Activated CD4-positive, alpha-beta T cell treated with anti-CD3 and anti-CD28 coated beads for 36 hours (primary cell): ENCODE data around the gene RYR2. TPM values are rescaled to one million over a fixed set of nuclear protein-coding genes. Genes with fewer than 3 reads are reported as not detected.
A peak's percentile ranks its signal among the peaks of the same experiment; 100 is the strongest.

Source experiments
- ATAC-seq: fragments of 200-7000 bp; cut with Tn5 transposase; one replicate; pipeline ENCODE4 v1.10.0; 2021; ENCODE audit warnings: mild to moderate bottlenecking, moderate library complexity
- CTCF ChIA-PET: fragments of 350-600 bp; sonication (Branson Sonifier 250); formaldehyde crosslinking; loops from one replicate; lab custom pipeline; 2021; ENCODE audit warnings: antibody characterized with exemption; lab: Charles Lee
- POLR2A ChIA-PET: fragments of 350-600 bp; sonication (Branson Sonifier 250); formaldehyde crosslinking; loops from one replicate; lab custom pipeline; 2021; ENCODE audit warnings: antibody characterized with exemption, inconsistent platforms; lab: Charles Lee
- DNase-seq: peaks from one replicate; pipeline ENCODE4 v3.0.0-alpha.2; 2020
- H3K27ac Mint-ChIP-seq: one replicate; pipeline ENCODE4 v1.8.0; 2021; ENCODE audit warnings: mixed read lengths
- H3K27me3 Mint-ChIP-seq: one replicate; pipeline ENCODE4 v1.8.0; 2021; ENCODE audit warnings: mixed read lengths
- H3K36me3 Mint-ChIP-seq: one replicate; pipeline ENCODE4 v1.8.0; 2021; ENCODE audit warnings: low read depth, mixed read lengths
- H3K4me1 Mint-ChIP-seq: one replicate; pipeline ENCODE4 v1.8.0; 2021; ENCODE audit warnings: mixed read lengths
- H3K4me3 Mint-ChIP-seq: one replicate; pipeline ENCODE4 v1.8.0; 2021; ENCODE audit warnings: mild to moderate bottlenecking, moderate library complexity, mixed read lengths
- H3K9me3 Mint-ChIP-seq: one replicate; pipeline ENCODE4 v1.8.0; 2021; ENCODE audit warnings: low read depth, mixed read lengths
- intact Hi-C, 2 experiments: fragments of 100-400 bp; cut with DNase I in 1 of 2; cut with micrococcal nuclease in 1 of 2; formaldehyde crosslinking; loops; one replicate each; pipeline versions ENCODE4 v1.14.2 to v1.15.1; 2022 to 2024; cut with DNase I, micrococcal nuclease
- total RNA-seq, 2 experiments: library from RNA; stranded (reverse); gene quantifications; one replicate each; pipeline ENCODE4 v1.2.3, GENCODE V29; 2021

Gene RYR2
- under 1 TPM; 0.04 to 0.05 TPM for total RNA-seq

DNA sequence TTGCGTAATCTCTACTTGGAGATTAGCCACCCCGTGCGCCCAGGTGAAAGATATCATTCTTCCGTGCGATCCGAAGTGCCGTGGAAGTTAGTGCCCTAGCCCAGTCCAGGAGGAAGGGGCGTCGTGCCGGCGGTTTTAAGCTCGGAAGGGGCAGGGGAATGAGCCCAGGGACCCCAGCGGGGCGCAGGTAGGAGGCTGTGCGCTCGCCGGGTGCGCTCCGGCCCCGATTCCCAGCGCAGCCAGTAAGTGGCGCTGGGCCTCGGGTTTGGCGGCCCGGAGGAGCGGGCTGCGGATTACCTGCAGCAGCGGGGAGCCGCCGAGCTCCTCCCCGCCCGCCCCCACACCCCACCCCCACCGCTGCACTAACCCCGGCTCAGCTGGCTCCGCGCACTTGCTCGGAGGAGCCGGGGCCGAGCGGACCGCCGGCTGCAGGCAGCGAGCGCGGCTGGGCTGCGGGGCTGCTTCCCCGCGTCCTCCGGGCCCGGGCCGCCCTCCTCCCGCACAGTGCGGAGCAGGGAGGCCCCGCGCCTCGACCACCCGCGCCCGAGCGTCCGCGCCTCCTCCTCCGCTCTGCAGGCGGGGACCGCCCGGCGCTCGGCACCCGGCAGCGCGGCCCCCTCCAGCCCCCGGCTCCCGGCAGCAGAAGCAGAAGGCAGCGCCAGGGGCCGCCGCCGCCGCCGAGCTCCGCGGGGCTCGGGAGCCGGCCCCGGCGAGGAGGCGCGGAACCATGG, at the start of gene RYR2:
Gene RYR2, plus strand, starts transcription at position 390 of the 731 bp plus-strand sequence. Its CDS starts 338 bp downstream, at position 728.
- no peak within 1 kb of the TSS for H3K27ac Mint-ChIP-seq
- ChIA-PET CTCF (no interaction called here), POLR2A (no interaction called here)
- no peak within 1 kb of the TSS for H3K4me3 Mint-ChIP-seq
- peaks cover 44% of the 10 kb centered on the region for H3K27me3 Mint-ChIP-seq
- DNase-seq (peak; percentile 52), ATAC-seq (peak; percentile 75)
- H3K9me3 Mint-ChIP-seq: no peaks in the 10 kb centered on the region
- H3K4me1 Mint-ChIP-seq: peaks cover 16% of the 10 kb centered on the region
- intact Hi-C loops: loop anchor here (2.0 to 10.0 kb wide), 4 partner anchors 280 to 520 kb away; no protein-coding TSS in a partner anchor
- no peaks in the 10 kb centered on the region for H3K36me3 Mint-ChIP-seq

DNA sequence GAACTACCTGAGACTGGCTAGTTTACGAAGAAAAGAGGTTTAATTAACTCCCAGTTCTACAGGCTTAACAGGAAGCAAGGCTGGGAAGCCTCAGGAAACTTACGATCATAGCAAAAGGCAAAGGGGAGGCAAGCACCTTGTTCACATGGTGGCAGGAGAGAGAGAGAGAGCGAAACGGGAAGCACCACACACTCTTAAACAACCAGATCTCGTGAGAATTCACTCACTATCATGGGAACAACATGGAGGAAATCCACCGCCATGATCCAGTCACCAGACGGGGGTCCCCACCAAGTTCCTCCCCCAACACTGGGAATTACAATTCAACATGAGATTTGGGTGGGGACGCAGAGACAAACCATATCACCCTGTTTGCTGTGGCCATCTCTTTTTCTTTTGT, 49.5 kb upstream of the RYR2 start:
- POLR2A ChIA-PET: interaction anchor here (0.6 kb wide), 1 partner anchor 745 kb away, joined by 3 read pairs; no protein-coding TSS in a partner anchor
- ATAC-seq: no peak
- H3K27ac Mint-ChIP-seq: no peak overlapping the region
- no peaks in the 10 kb centered on the region for H3K36me3 Mint-ChIP-seq
- CTCF ChIA-PET: no interaction called here
- no peak overlapping the region for H3K4me3 Mint-ChIP-seq
- intact Hi-C loops: no loop called here
- peaks cover 4% of the 10 kb centered on the region for H3K27me3 Mint-ChIP-seq
- H3K4me1 Mint-ChIP-seq: no peaks in the 10 kb centered on the region
- peaks cover 6% of the 10 kb centered on the region for H3K9me3 Mint-ChIP-seq
- DNase-seq: no peak

DNA sequence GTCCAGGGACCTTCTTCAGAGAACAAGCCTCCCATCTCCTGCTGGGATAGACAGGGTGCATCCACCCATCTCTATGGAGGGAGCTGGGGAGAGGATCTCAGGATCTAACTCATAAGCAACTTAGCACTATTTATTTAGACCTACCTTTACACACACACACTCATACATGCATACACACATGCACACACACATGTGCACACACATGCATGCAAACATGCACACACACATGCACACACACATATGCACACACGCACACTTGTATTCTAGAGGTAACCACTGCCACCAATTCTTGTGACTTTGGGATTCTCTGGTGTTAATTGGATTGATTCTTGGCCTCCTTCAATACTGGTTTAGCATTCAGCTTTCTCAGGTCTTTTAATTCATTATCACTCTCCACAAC, 47.5 kb upstream of the RYR2 start:
- Mint-ChIP-seq H3K27ac (no peak overlapping the region), H3K4me1 (no peaks in the 10 kb centered on the region), H3K36me3 (no peaks in the 10 kb centered on the region), H3K27me3 (peaks cover 4% of the 10 kb centered on the region), H3K4me3 (no peak overlapping the region), H3K9me3 (peaks cover 6% of the 10 kb centered on the region)
- intact Hi-C loops: no loop called here
- CTCF ChIA-PET: no interaction called here
- POLR2A ChIA-PET: no interaction called here
- ATAC-seq (no peak), DNase-seq (no peak)

DNA sequence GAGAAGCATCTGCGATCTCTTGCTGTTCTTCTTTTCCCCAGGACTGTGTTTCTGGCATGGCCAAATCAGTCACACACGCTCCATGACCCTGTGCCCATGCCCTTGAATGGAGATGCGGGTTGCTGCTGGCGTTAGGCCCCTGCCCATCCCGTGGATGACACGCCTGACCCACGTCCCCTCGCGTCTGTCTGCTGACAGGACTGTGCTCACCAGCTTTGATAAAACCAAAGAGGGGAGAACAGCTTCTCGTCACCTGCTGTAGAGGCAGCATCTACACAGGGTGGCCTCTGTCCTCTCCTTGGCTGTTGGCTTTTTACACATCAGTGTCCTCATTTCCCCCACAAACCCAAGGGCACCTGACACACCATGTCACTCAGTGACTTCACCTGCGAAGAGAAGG, 44.6 kb upstream of the RYR2 start:
- intact Hi-C loops: no loop called here
- H3K4me1 Mint-ChIP-seq: no peaks in the 10 kb centered on the region
- H3K9me3 Mint-ChIP-seq: no peaks in the 10 kb centered on the region
- POLR2A ChIA-PET: interaction anchor here (0.6 kb wide), 1 partner anchor 494 kb away, joined by 3 read pairs; no protein-coding TSS in a partner anchor
- no peak for DNase-seq
- CTCF ChIA-PET: no interaction called here
- peaks cover 3% of the 10 kb centered on the region for H3K27me3 Mint-ChIP-seq
- H3K27ac Mint-ChIP-seq: no peak overlapping the region
- H3K36me3 Mint-ChIP-seq: no peaks in the 10 kb centered on the region
- no peak for ATAC-seq
- H3K4me3 Mint-ChIP-seq: no peak overlapping the region

DNA sequence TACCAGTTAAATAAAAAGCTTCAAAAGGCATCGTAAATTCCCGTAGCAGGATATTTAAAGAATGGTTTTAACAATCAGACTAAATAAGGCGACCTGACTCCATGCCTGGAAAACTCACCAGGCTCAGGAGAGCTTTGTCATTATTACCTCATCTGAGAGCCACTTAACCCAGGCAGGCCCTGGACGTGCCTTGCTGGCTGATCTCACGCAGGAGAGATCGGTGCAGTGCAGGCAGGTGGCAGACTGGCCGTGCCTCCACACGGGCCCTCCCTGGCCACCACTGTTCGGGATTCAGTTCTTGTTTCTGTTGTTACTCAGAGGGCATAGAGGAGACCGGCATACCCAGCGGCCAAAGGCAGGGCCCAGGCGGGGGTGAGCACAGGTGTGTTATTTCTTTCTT, 44.1 kb upstream of the RYR2 start:
- H3K9me3 Mint-ChIP-seq: no peaks in the 10 kb centered on the region
- ChIA-PET CTCF (no interaction called here), POLR2A (no interaction called here)
- H3K4me1 Mint-ChIP-seq: no peaks in the 10 kb centered on the region
- DNase-seq: no peak
- intact Hi-C loops: no loop called here
- no peak overlapping the region for H3K27ac Mint-ChIP-seq
- no peak overlapping the region for H3K4me3 Mint-ChIP-seq
- ATAC-seq: no peak
- H3K27me3 Mint-ChIP-seq: peaks cover 2% of the 10 kb centered on the region
- H3K36me3 Mint-ChIP-seq: no peaks in the 10 kb centered on the region

DNA sequence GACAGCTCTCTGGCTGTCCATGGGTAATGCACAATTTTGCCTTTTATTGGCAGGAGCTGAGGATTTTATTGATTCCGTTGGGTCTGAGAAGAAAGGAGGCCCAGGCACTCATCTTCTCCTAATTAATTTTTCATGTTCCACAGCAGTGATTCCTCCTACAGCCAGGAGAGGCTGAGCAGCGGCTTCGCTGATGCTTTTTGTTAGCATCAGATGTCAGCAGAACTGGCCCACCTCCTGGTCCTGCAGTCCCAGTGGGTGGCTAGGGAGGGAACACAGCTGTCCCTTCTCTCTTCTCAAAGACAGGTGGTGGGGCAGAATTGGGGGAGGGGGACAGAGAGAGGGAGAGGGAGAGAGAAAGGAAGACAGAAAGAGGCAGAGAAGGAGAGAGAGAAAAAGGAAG, 43.4 kb upstream of the RYR2 start:
- Mint-ChIP-seq H3K9me3 (no peaks in the 10 kb centered on the region), H3K36me3 (no peaks in the 10 kb centered on the region), H3K4me1 (no peaks in the 10 kb centered on the region), H3K27ac (no peak overlapping the region), H3K27me3 (peaks cover 5% of the 10 kb centered on the region), H3K4me3 (no peak overlapping the region)
- intact Hi-C loops: no loop called here
- no peak for ATAC-seq
- POLR2A ChIA-PET: no interaction called here
- DNase-seq: no peak
- CTCF ChIA-PET: no interaction called here

DNA sequence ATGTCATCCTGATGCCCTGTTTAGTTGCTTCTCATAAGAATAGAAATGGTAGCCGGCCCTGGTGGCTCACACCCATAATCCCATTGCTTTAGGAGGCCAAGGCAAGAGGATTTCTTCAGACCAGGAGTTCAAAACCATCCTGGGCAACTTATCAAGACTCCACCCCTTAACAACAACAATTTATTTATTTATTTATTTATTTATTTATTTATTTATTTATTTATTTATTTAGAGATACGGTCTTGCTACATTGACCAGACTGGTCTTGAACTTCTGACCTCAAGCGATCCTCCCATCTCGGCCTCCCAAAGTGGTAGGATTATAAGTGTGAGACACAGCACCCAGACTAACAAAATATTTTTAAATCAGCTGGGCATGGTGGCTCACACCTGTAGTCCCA, 41.8 kb upstream of the RYR2 start:
- Mint-ChIP-seq H3K27me3 (peaks cover 3% of the 10 kb centered on the region), H3K9me3 (no peaks in the 10 kb centered on the region), H3K4me3 (no peak overlapping the region), H3K27ac (no peak overlapping the region), H3K4me1 (no peaks in the 10 kb centered on the region), H3K36me3 (no peaks in the 10 kb centered on the region)
- intact Hi-C loops: no loop called here
- DNase-seq: no peak
- ChIA-PET POLR2A (no interaction called here), CTCF (no interaction called here)
- no peak for ATAC-seq

DNA sequence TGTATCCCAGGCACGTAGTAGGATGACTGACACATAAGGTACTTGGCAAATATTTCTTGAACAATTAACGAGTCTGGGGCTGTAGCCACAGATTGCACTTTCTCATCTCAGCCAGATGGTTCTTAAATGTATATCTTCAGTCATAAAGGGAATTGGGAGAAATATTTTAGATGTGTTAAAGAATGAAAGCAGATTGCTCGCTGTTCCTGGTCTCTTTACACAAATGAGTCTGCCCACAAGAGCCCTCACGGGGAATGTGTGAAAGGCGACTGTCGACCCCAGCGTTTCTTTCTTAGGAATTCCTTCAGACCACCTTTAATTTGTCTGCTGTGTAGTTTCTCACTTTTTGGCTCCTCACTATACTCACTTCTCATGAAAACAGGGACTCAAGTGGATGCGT, 38.5 kb upstream of the RYR2 start:
- POLR2A ChIA-PET: no interaction called here
- H3K27me3 Mint-ChIP-seq: peaks cover 6% of the 10 kb centered on the region
- intact Hi-C loops: no loop called here

DNA sequence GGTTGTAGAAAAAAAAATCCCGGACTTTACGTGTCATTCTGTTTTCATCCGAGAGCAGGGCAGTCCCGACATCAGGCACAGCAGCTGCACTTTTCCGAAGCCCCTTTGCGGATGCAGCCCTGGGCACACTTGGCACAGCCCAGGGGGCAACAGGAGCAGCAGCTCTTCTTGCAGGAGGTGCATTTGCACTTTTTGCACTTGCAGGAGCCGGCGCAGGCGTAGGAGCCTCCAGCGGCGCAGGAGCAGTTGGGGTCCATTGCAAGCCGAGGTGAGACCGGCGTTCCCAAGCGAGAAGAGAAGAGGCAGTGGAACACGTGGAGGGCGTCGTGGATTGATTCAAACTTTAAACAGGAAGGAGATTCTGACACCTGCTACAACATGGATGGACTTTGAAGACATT, 37.9 kb upstream of the RYR2 start, which contains the start of gene MT1HL1:
Gene MT1HL1, minus strand, starts transcription at position 326 of the 400 bp plus-strand sequence. Its CDS starts 69 bp downstream, at position 257.
- DNase-seq (no peak), ATAC-seq (no peak)
- Mint-ChIP-seq H3K27ac (no peak within 1 kb of the TSS), H3K4me3 (no peak within 1 kb of the TSS), H3K36me3 (no peaks in the 10 kb centered on the region), H3K27me3 (peaks cover 6% of the 10 kb centered on the region), H3K4me1 (no peaks in the 10 kb centered on the region), H3K9me3 (no peaks in the 10 kb centered on the region)
- CTCF ChIA-PET: interaction anchor here (0.6 kb wide), 1 partner anchor 70 kb away, joined by 3 read pairs; no protein-coding TSS in a partner anchor
- POLR2A ChIA-PET: no interaction called here
- intact Hi-C loops: no loop called here

More for the DNA sequence above, 38.5 kb upstream of the RYR2 start:
- no peak overlapping the region for H3K27ac Mint-ChIP-seq
- H3K4me1 Mint-ChIP-seq: no peaks in the 10 kb centered on the region
- CTCF ChIA-PET: no interaction called here
- no peaks in the 10 kb centered on the region for H3K36me3 Mint-ChIP-seq
- DNase-seq (no peak), ATAC-seq (no peak)
- no peaks in the 10 kb centered on the region for H3K9me3 Mint-ChIP-seq
- H3K4me3 Mint-ChIP-seq: no peak overlapping the region

DNA sequence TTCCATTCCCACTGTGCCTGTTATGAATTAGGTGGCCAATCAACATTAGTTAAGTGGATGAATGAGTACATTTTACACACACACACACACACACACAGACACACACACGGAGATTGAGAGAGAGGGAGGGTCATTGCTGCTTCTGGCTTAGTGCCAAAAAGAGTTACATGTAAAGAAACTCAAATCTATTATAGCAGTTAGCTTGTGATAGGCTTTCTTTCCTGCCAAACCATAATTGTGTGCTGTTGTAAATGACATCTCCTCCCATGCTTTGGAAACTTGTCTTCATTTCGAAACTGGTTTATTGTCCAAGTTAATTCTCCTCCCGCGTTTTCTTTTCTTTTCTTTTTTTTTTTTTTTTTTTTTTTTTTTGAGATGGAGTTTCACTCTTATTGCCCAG, 36.3 kb upstream of the RYR2 start:
- no peak overlapping the region for H3K27ac Mint-ChIP-seq
- H3K4me3 Mint-ChIP-seq: no peak overlapping the region
- intact Hi-C loops: no loop called here
- H3K4me1 Mint-ChIP-seq: no peaks in the 10 kb centered on the region
- H3K36me3 Mint-ChIP-seq: no peaks in the 10 kb centered on the region
- ATAC-seq (no peak), DNase-seq (no peak)
- ChIA-PET CTCF (no interaction called here), POLR2A (no interaction called here)
- H3K9me3 Mint-ChIP-seq: no peaks in the 10 kb centered on the region
- peaks cover 6% of the 10 kb centered on the region for H3K27me3 Mint-ChIP-seq

DNA sequence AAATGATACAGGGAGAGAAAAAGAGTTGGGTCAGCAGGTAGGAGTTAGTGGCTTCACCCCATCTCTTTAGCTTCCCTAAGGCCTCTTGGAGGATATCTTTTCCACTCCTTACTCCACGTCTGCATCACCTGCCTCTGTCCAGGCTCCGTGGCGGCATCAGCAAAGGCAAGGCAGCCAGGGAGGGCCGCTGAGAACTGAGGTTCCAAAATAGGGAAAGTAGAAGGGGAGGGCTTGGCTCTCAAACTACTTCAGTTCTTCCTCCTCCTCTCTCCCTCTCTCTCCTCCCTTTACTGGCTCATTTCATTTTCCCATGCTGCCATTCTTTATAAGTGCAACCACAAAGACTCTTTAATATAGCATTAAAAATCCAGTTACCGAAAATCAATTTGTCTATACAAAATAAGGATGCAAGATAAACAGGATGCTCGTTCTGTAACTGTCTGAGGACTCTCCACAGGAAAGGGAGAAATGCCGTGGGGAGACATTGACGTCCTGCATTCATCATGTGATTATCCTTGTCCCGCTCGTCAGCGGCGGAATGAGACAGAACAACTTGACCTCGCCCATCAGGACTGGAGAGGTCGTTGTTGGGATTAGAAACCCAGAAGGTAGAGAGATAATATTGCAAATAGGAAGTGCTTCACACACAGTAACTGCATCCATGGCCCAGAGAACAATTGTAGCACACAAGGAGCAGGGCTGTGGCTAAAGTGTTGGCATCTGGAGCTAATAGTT, 34.7 kb upstream of the RYR2 start:
- Mint-ChIP-seq H3K9me3 (no peaks in the 10 kb centered on the region), H3K4me1 (no peaks in the 10 kb centered on the region), H3K36me3 (no peaks in the 10 kb centered on the region), H3K4me3 (no peak overlapping the region), H3K27me3 (peaks cover 6% of the 10 kb centered on the region), H3K27ac (no peak overlapping the region)
- intact Hi-C loops: no loop called here
- POLR2A ChIA-PET: no interaction called here
- DNase-seq (no peak), ATAC-seq (no peak)
- CTCF ChIA-PET: no interaction called here

DNA sequence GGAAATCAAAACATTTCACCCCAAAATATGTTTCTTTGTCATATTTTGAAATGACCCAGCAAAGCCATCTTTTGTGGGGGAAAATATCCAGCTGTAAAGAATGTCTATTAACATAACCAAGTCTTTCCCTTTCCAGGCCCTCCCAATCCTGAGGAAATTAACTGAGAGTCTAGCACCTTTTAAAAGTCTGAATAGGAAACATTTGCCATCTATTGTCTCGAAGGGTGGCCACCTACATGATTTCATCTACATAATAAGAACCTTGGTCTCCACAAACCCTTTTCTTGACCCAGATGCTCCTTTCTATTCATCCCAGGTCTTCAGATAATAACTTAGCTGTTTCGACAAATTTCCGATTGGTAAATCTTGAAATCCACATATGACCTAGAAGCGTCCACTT, 32.4 kb upstream of the RYR2 start:
- no peak for ATAC-seq
- H3K4me3 Mint-ChIP-seq: no peak overlapping the region
- H3K4me1 Mint-ChIP-seq: no peaks in the 10 kb centered on the region
- H3K36me3 Mint-ChIP-seq: no peaks in the 10 kb centered on the region
- H3K9me3 Mint-ChIP-seq: no peaks in the 10 kb centered on the region
- intact Hi-C loops: no loop called here
- DNase-seq: no peak
- peaks cover 3% of the 10 kb centered on the region for H3K27me3 Mint-ChIP-seq
- no peak overlapping the region for H3K27ac Mint-ChIP-seq
- ChIA-PET CTCF (no interaction called here), POLR2A (interaction anchor here (0.6 kb wide), 1 partner anchor 111 kb away, joined by 3 read pairs; no protein-coding TSS in a partner anchor)
